Femur (tissue), 1 donor: Measurements from ENCODE around the gene ATOH1.

ENCODE experiments used
- DNase-seq: peaks from one replicate; pipeline ENCODE4 v3.0.0-alpha.2; 2017

ATOH1 gene

GRCh38 chr4:93835929-93836328 lies 7.4 kb downstream of the ATOH1 start:
- DNase-seq: no peak

DNA sequence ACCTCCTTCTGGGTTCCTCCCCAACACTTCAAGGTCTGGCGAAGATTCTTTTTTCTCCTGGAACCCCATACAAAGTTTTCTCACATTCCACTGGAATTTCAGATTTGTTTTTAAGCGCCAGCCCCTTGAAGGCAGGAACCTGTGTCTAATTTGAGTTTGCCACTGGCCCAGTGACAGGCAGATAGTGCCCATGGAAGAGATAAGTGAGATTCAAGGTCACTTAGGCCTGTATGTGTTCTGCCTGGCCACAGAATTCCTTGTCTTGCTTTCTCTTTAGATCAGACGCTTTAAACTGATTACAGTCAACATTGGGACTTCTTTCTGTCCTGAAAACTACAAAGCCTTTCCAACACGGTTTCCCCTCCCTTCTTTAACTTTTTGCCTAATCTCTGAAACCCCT lies 11.2 kb downstream of the ATOH1 start:
- no peak for DNase-seq

- DNase-seq: no peak
Measured at GRCh38 chr4:93841803-93842345, 13.3 kb downstream of the ATOH1 start.

GRCh38 chr4:93842601-93843252 lies 14.2 kb downstream of the ATOH1 start:
- DNase-seq: no peak

DNA sequence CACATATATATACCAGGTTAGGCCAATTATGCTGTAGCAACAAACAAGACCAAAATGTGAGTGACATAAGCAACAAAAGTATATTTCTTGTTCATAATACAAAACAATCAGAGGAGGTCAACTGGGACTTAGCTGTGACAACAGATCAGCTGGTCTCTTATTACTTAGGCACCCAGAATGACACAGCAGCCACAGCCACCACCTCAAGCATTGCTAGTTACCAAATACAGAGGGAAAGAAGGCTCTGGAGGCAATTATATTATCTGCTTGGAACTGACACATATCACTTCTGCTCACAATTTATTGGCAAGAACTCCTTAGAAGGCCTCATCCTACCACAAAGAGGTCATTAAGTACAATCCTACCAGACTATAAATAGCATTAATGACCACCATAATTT lies 15.2 kb downstream of the ATOH1 start:
- DNase-seq: no peak

GRCh38 chr4:93852680-93853079 lies 24.1 kb downstream of the ATOH1 start:
- no peak for DNase-seq

- no peak for DNase-seq
Measured at GRCh38 chr4:93855926-93856325, 27.4 kb downstream of the ATOH1 start.

DNA sequence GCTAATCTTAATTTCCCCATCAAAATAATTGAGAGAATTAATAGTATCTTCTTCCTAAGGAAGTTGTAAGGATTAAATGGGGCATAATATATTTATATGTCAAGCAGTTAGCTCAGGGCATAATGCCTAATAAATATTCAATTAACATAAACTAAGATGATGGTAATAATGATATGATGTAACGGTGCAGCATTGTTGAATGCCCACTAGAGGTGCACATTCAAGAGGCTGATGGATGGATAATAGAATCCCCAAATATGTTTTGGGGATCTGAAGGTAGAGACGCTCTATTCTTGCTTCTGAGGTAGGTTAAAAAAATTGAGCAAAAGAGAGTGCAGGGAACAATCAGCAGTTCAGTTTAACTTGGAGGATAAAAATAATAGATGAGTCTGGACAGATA lies 37.1 kb downstream of the ATOH1 start:
- no peak for DNase-seq

GRCh38 chr4:93867416-93868001 lies 39.0 kb downstream of the ATOH1 start:
- no peak for DNase-seq

DNA sequence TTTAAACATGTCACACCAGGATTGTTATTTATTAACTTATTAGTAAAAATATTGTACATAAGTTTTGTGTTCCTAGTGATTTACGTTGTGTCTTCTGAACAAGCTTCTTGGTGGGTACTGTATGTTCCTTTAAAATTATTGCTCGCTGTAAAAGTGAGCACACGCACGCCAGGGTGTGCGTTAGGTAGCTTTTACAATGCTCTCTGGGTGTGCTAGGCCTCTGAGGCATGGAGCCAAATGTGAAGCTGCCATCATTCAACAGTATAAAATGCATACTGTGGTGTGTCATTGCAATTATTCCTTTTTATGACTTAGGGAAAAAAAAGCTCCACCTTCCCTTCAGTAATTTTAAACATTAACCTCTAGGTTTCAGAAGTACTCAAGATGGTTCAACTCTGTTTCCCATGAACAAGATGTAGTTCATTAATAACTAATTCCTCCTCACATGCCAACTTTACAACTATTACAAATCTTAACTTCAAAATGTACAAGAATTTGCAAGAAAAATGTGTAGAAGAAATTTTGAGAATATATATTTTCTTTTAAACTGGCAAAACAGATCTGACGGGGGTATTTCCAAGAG lies 42.4 kb downstream of the ATOH1 start:
- no peak for DNase-seq

- DNase-seq: no peak
Measured at GRCh38 chr4:93876754-93877153, 48.2 kb downstream of the ATOH1 start.

- DNase-seq: no peak
Measured at GRCh38 chr4:93878566-93878965, 50.0 kb downstream of the ATOH1 start.

- no peak for DNase-seq
Measured at GRCh38 chr4:93879919-93880318, 51.4 kb downstream of the ATOH1 start.
